Smooth muscle cell (in vitro differentiated cells): ENCODE data around the gene ZMYND8. TPM values are rescaled to one million over a fixed set of nuclear protein-coding genes. Genes with fewer than 3 reads are reported as not detected.

ENCODE experiments used
- DNase-seq: peaks from one replicate; lab custom pipeline; 2025; ENCODE audit not compliant: unreplicated experiment; lab: John Stamatoyannopoulos, UW
- H2AFZ ChIP-seq: fragments of 200-600 bp; sonication (generic); 2 replicates; pipeline ENCODE4 v1.6.0; 2016; ENCODE audit warnings: antibody characterized with exemption, low read depth, mild to moderate bottlenecking
- H3F3A ChIP-seq: fragments of 200-600 bp; sonication (generic); 2 replicates; pipeline ENCODE4 v1.6.0; 2017; ENCODE audit warnings: antibody characterized with exemption, low read depth
- H3K27ac ChIP-seq: fragments of 200-600 bp; sonication (generic); 2 replicates; pipeline ENCODE4 v1.5.1; 2016; ENCODE audit warnings: low read depth, mild to moderate bottlenecking
- H3K27me3 ChIP-seq: fragments of 200-600 bp; sonication (generic); 2 replicates; pipeline ENCODE4 v1.6.1; 2016; ENCODE audit warnings: low read depth, mild to moderate bottlenecking
- H3K36me3 ChIP-seq: fragments of 200-600 bp; sonication (generic); 2 replicates; pipeline ENCODE4 v1.5.1; 2016; ENCODE audit warnings: low read depth
- H3K4me1 ChIP-seq: fragments of 200-600 bp; sonication (generic); 2 replicates; pipeline ENCODE4 v1.5.1; 2016; ENCODE audit warnings: low read depth
- H3K4me2 ChIP-seq: fragments of 200-600 bp; sonication (generic); 2 replicates; pipeline ENCODE4 v1.6.0; 2016; ENCODE audit warnings: mild to moderate bottlenecking
- H3K4me3 ChIP-seq: fragments of 200-600 bp; sonication (generic); 2 replicates; pipeline ENCODE4 v1.5.1; 2016; ENCODE audit warnings: mild to moderate bottlenecking
- H3K79me2 ChIP-seq: fragments of 200-600 bp; sonication (generic); 2 replicates; pipeline ENCODE4 v1.6.0; 2016; ENCODE audit warnings: low read depth, mild to moderate bottlenecking
- H3K9ac ChIP-seq: fragments of 200-600 bp; sonication (generic); 2 replicates; pipeline ENCODE4 v1.6.0; 2016; ENCODE audit warnings: low read depth
- H3K9me3 ChIP-seq: fragments of 200-600 bp; sonication (generic); replicated peaks from 2 replicates; pipeline ENCODE4 v1.5.1; 2016; ENCODE audit warnings: low read depth
- H4K20me1 ChIP-seq: fragments of 200-600 bp; sonication (generic); 2 replicates; pipeline ENCODE4 v1.6.0; 2016; ENCODE audit warnings: low read depth
- WGBS: methylation state at CpG from one replicate; pipeline ENCODE4 v1.1.7; 2016; ENCODE audit warnings: low lambda C conversion rate; 5-methylcytosine and 5-hydroxymethylcytosine counted together
- polyA plus RNA-seq: library from polyadenylated mRNA; unstranded; fragments of >200 nt; fragmentation: Nextera tagmentation; extraction: Ambion mirVana; gene quantifications from 2 replicates; pipeline ENCODE4 v1.2.1, GENCODE V29; 2016
- total RNA-seq: library from RNA; depleted of rRNA; stranded (reverse); fragments of >200 nt; gene quantifications from 2 replicates; pipeline ENCODE4 v1.2.3, GENCODE V29; 2014
- TF ChIP-seq, protein P1 (sequence below): fragments of 200-600 bp; sonication (generic); IDR thresholded peaks from 2 replicates; pipeline ENCODE4 v1.5.1; 2017; ENCODE audit warnings: borderline replicate concordance, mild to moderate bottlenecking, antibody characterized with exemption; ENCODE audit not compliant: insufficient read depth, poor library complexity, severe bottlenecking

ZMYND8 gene
- total and polyA plus RNA-seq, 2 experiments from 2014 or later, result 15.2 to 24.1 TPM

DNA sequence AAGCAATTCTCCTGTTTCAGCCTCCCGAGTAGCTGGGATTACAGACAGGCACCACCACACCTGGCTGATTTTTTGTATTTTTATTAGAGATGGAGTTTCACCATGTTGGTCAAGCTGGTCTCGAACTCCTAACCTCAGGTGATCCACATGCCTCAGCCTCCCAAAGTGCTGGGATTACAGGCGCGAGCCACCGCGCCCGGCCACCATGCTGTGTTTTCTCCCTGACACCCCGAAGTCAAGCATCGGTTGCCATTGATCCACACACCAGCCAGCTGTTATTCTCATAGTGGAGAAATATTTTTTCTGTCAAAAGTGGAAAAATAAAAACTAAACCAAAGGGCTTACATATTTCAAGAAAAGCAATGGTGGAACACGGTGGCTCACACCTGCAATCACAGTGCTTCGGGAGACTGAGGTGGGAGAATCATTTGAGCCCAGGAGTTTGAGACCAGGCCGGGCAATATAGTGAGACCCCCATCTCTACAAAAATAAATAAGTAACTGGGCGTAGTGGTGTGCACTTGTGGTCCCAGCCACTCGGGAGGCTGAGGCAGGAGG lies 157.4 kb downstream of the ZMYND8 start:
- no peak overlapping the region for H3K27ac ChIP-seq
- no peak overlapping the region for H3K4me3 ChIP-seq
- no peaks in the 10 kb centered on the region for H3K79me2 ChIP-seq

DNA sequence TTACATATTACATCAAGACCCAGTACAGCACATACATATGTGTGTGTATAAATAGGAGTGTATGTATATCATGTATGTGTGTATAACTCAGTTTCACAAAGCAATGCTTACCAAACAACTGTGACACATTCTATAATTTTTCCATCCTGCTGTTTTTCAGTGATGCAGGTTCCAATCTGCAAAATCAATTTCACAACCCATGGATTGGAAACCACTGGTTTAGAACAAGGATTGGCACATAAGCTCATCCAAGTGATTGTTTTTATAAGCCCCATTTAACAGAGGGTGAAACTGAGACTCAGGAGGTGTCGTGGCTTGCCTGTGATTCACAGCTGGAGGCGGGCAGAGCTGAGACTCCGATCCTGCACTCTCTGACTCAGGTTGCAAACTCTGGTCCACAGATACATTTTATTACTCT lies 158.2 kb downstream of the ZMYND8 start:
- H3K36me3 ChIP-seq, result no peaks in the 10 kb centered on the region
- TF ChIP-seq, protein P1, sequence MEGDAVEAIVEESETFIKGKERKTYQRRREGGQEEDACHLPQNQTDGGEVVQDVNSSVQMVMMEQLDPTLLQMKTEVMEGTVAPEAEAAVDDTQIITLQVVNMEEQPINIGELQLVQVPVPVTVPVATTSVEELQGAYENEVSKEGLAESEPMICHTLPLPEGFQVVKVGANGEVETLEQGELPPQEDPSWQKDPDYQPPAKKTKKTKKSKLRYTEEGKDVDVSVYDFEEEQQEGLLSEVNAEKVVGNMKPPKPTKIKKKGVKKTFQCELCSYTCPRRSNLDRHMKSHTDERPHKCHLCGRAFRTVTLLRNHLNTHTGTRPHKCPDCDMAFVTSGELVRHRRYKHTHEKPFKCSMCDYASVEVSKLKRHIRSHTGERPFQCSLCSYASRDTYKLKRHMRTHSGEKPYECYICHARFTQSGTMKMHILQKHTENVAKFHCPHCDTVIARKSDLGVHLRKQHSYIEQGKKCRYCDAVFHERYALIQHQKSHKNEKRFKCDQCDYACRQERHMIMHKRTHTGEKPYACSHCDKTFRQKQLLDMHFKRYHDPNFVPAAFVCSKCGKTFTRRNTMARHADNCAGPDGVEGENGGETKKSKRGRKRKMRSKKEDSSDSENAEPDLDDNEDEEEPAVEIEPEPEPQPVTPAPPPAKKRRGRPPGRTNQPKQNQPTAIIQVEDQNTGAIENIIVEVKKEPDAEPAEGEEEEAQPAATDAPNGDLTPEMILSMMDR, result no peak
- no peak overlapping the region for H3K4me2 ChIP-seq
- no peak overlapping the region for H3K27ac ChIP-seq
- no peak overlapping the region for H3K4me3 ChIP-seq
- no peaks in the 10 kb centered on the region for H3K9me3 ChIP-seq
- no peaks in the 10 kb centered on the region for H3K4me1 ChIP-seq
- H3K27me3 ChIP-seq, result no peaks in the 10 kb centered on the region
- no peaks in the 10 kb centered on the region for H3F3A ChIP-seq
- H4K20me1 ChIP-seq, result no peaks in the 10 kb centered on the region
- no peak for DNase-seq
- no peak overlapping the region for H2AFZ ChIP-seq
- WGBS, result 83% methylated on average over 3 of the region's 3 CpGs
- no peaks in the 10 kb centered on the region for H3K79me2 ChIP-seq
- no peak overlapping the region for H3K9ac ChIP-seq

More for the DNA sequence above, 157.4 kb downstream of the ZMYND8 start:
- WGBS, result 93% methylated on average over 14 of the region's 14 CpGs
- Histone ChIP-seq H3K27me3 (no peaks in the 10 kb centered on the region), H3K9me3 (no peaks in the 10 kb centered on the region), H3K4me1 (no peaks in the 10 kb centered on the region), H3F3A (no peaks in the 10 kb centered on the region), H3K36me3 (no peaks in the 10 kb centered on the region), H4K20me1 (no peaks in the 10 kb centered on the region), H2AFZ (no peak overlapping the region), H3K4me2 (no peak overlapping the region), H3K9ac (no peak overlapping the region)
- DNase-seq, result no peak
- TF ChIP-seq, protein P1, result no peak

DNA sequence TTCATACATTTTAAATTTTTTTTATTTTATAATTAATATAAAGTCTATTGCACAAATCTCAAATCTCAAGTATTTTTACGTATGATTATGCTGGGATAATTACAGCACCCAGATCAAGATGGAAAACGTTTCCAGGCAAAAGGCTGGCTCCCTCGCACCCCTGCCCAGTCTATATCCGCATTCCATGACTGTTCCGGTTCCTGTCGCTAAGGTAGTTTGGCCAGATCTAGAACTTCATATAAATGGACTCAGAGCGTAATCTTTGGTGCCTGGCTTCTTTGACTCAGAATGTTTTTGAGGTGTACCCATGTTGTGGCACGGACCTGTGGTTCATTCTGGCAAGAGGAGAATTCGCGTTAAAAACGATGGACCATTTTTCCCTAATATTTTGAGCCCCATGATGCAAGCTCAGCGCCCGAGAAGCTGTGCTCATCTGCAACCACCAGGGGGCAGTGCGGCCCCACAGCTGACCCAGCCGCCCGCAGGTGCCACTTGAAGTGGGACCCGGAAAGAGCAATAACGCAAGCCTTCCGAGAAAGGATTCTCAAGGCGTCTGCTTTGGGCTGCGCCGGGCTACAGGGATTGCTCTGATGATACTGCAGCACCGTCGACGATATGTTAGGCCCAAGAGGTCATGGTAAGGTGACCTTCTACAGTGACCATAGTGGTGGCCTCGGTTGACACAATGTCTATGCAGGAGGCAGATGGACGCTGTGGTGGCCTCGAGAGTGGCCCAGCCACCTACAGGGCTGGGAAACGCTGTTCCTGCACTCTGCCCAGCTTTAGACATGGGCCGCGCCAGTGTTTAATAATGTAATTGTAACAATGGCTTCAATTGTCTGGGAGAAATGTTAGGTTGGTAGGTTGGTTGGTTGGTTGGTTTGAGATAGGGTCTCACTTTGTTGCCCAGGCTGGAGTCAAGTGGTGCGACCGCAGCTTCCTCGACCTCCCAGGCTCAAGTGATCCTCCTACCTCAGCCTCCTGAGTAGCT lies 160.1 kb downstream of the ZMYND8 start:
- Histone ChIP-seq H3K36me3 (no peaks in the 10 kb centered on the region), H3K9me3 (no peaks in the 10 kb centered on the region), H3K27ac (no peak overlapping the region), H3K27me3 (no peaks in the 10 kb centered on the region), H2AFZ (no peak overlapping the region), H3K79me2 (no peaks in the 10 kb centered on the region), H3K4me1 (no peaks in the 10 kb centered on the region), H4K20me1 (no peaks in the 10 kb centered on the region), H3K4me3 (no peak overlapping the region), H3F3A (no peaks in the 10 kb centered on the region), H3K9ac (no peak overlapping the region), H3K4me2 (no peak overlapping the region)
- peak; percentile 15 for DNase-seq
- TF ChIP-seq, protein P1, result peak; percentile 98
- WGBS, result 45% methylated on average over 34 of the region's 34 CpGs
